Stimulated activated CD4-positive, alpha-beta T cell treated with anti-CD3 and anti-CD28 coated beads, TNF-alpha, amount 100 ng/mL, for 4 hours (primary cell): ENCODE data around the gene RYR2.
"Not testable (repeated sequence)": the region's sequence is repeated elsewhere in the genome, so short reads cannot be mapped to it uniquely, and the experiment has no call there.

Experiments used
- DNase-seq, 3 experiments: peaks; one replicate each; pipeline ENCODE4 v3.0.0-alpha.2; 2020; ENCODE audit warnings: low read depth in 3 of 3

RYR2 gene

GRCh38 chr1:237340892-237341291 is 298.9 kb downstream of the RYR2 start:
- no peak for DNase-seq

- DNase-seq = no peak
Measured at GRCh38 chr1:237341391-237341790, 299.4 kb downstream of the RYR2 start.

DNA sequence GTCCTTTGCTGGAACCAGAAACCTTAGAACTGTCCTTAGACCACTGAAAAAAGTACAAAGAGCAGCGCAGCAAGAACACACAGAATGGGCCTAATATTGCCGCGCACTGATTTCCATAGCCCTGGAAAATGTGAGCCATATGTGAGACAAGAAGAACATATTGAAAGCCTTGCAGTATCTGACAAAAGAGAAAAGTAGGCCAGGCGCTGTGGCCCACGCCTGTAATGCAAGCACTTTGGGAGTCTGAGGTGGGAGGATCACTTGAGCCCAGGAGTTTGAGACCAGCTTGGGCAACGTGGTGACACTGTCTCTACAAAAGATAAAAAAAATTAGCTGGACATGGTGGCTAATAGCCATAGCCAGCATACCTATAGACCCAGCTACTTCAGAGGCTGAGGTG is 300.7 kb downstream of the RYR2 start:
- DNase-seq = no peak

- DNase-seq = no peak
Measured at GRCh38 chr1:237352747-237353146, 310.8 kb downstream of the RYR2 start.

DNA sequence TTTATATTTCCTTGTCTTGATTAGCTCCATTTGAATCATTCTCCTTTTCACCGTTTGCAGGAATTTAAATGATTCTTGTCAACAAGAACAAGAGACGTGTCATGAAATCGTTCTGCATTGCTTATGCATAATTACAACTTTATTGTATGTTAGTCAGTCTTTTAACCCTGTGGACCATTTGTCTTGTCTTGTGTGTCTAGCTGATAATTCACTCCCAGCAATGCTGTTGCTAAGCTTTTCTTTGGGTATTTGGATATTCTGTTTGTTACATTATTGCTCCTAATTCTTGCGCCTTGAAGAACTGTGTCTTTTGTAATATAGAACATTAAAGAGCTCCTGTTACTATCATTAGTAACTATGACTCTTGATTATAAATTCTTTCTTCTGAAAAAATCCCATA is 311.9 kb downstream of the RYR2 start:
- DNase-seq = no peak

DNA sequence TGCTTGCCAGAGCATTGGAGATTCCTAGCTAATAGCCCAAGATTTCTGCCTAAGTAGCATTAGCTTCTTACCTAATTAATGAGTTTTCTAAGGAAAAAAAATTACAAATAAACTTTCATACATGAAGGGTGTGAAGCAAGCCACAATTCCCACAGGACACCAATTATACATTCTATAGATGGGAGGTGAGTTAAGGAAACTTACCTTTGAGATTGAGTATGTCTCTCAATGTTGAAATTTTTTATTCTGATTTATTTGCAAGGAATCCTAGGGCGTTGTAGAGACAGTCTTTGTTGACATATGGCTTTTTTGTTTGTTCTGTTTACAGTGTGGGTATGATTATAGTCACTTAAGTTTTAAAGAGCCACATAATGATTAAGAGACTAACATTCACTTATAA is 313.0 kb downstream of the RYR2 start:
- no peak for DNase-seq

DNA sequence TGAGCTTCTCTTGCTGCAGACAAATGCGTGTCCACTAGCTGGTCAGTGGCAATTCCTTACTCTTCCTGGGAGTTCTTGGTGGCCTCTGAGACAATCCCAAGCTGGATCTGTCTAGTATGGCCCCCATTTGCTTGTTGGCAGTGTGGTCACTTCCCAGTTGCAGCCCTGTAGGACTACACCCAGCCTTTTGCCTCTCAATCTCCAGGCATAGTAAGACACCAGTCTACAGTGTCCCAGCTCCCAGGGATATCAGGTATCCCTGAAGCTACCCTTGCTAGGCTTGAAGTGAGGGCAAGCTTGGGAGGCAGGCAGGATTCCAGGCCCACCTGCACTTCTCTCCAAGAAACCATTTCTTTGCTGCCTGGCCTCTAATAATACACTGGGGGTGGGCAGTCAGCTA is 316.6 kb downstream of the RYR2 start:
- DNase-seq = no peak

DNA sequence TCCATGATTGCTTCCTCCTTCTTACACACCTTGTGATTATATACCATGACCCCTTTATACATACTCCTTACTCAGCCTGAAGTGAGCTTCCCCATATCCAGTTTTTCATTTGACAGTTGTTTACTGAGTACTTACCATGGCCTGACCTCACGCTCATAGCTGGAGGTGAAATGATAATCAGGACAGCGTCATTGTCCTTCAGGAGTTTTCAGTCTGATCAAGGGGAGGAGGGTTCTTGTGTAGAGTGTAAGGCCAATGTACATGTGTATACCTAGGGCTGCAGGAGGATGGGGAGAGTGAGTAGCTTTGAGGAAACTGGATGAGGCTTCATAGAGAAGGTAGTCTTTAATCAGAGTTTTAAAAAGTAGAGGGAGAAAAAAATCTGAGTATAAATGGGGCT is 325.8 kb downstream of the RYR2 start:
- no peak for DNase-seq

GRCh38 chr1:237371477-237371876 is 329.5 kb downstream of the RYR2 start:
- DNase-seq = not testable (repeated sequence)

- DNase-seq = no peak
Measured at GRCh38 chr1:237383791-237384190, 341.8 kb downstream of the RYR2 start.

GRCh38 chr1:237384213-237384612 is 342.2 kb downstream of the RYR2 start:
- no peak for DNase-seq

DNA sequence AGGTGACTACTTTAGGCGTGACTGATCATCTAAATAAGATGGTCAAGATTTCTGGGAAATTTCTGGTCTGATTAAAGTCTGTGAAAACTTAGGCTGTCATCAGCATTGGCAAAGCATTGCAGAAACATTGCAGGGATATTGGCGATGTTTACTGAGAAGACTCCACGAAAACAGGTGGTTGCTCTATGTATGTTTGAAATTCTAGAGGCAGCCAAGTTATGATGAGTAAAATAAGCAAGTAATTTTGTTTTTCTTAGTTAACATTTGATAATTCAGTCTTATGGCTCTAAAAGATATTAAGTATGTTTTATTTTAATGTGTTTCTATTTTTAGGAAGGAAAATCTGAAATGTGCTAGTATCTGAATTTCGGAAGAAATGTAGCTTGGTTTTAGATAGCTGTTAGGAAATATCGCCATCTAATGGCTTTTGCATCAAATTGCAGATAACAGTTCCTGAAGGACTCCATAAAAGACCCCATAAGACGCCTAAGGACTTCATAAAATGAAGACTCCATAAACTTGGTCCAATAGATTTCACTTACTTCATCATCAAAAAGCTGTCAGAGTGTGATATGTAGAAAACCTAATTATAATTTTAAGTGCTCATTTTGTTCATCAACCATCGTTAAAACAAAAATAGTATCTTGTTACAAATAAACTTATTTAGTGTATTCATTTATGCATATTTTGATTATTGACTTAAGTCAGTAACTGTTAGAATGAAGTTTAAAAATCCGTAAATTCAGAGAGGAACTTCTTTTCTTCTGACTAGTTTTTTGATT is 344.6 kb downstream of the RYR2 start:
- DNase-seq = no peak

DNA sequence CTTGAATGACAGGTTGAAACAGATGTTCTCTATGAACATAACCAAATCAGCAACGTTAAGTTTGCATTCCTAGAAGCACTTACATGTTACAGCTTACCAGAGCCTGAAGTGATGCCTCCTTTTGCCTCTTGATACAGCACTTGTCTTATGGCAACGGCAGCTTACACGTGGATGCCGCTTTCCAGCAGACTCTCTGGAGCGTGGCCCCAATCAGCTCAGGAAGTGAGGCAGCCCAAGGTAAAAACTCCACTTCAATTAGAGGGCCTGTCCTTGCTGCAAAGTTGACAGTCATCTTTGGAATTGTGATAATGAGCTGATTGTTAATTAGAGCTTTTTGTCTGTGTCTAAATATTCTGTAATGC is 345.1 kb downstream of the RYR2 start:
- DNase-seq = no peak

- no peak for DNase-seq
Measured at GRCh38 chr1:237390823-237391222, 348.8 kb downstream of the RYR2 start.

GRCh38 chr1:237393632-237394031 is 351.6 kb downstream of the RYR2 start:
- no peak for DNase-seq

GRCh38 chr1:237394281-237394680 is 352.3 kb downstream of the RYR2 start:
- DNase-seq = no peak

- DNase-seq = no peak
Measured at GRCh38 chr1:237396426-237396825, 354.4 kb downstream of the RYR2 start.

GRCh38 chr1:237398751-237399150 is 356.8 kb downstream of the RYR2 start:
- no peak for DNase-seq

- no peak for DNase-seq
Measured at GRCh38 chr1:237405912-237406311, 363.9 kb downstream of the RYR2 start.

- DNase-seq = peak in 1 of 3 experiments; percentile 2
Measured at GRCh38 chr1:237411621-237412020, 369.6 kb downstream of the RYR2 start.

DNA sequence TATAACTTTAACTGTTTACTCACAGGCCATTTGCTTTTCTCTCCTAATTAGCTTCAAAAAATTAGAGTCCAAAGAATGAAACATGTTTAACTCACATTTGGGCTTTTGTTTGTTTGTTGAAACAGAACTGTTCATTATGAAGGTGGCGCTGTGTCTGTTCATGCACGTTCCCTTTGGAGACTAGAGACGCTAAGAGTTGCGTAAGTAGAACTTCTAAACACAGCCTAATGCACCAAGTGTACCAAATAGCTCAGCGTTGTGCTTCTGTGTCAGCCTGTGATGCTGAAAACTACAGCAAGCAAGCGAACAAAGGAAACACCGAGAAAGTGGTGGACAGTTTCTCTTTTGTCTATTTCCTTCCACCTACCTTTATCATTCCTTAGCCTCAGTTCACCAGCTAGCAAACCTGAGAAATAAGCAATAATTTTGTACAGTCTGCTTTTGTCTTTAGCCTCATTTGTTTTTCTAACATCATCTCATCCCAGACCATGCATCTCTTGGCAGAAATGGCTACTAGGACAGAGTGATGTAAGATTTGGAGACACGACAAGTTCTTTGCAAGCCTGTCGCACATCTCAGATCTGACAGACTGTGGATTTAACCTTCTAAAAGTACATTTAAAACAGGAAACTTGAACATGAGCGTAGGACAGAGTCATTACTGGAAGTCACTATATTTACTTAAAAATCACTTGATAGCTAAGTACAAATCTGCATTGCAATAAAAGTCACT is 375.1 kb downstream of the RYR2 start:
- no peak for DNase-seq

- no peak for DNase-seq
Measured at GRCh38 chr1:237428809-237429208, 386.8 kb downstream of the RYR2 start.

DNA sequence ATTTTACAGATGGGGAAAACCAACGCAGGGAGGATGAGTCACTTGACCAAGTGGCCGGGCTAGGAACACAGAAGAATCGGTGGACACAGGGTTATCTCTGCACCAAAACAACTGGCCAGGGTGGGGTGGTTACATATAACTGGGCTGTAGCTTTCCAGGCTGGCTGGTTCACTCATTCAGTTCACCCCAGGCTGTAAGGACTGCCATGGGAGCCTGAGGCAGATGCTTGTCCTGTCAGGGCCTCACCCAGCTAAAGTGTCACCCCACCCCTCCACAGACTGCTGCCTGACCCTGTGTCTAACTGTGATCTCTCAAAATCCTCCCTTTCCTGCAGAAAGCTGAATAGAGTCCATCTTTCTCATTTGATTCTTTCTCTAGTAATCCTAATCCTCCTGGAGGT is 387.3 kb downstream of the RYR2 start:
- DNase-seq = no peak
